CD4-positive, alpha-beta T cell (primary cell): ENCODE measurements around the gene MACROD2. TPM values are rescaled to one million over a fixed set of nuclear protein-coding genes. Genes with fewer than 3 reads are reported as not detected.

Experiments used
- ATAC-seq: fragments of 200-7000 bp; cut with Tn5 transposase; one replicate; pipeline ENCODE4 v1.10.0; 2022; ENCODE audit warnings: mild to moderate bottlenecking; ENCODE audit not compliant: poor library complexity
- CTCF ChIA-PET: fragments of 350-600 bp; sonication (Branson Sonifier 250); formaldehyde crosslinking; loops from one replicate; lab custom pipeline; 2021; ENCODE audit warnings: antibody characterized with exemption, inconsistent platforms; lab: Charles Lee
- POLR2A ChIA-PET: fragments of 350-600 bp; sonication (Branson Sonifier 250); formaldehyde crosslinking; loops from one replicate; lab custom pipeline; 2021; ENCODE audit warnings: antibody characterized with exemption, inconsistent platforms; lab: Charles Lee
- DNase-seq, 14 experiments: peaks; one replicate each; pipeline ENCODE4 v3.0.0-alpha.2; 2013 to 2020; ENCODE audit warnings: mixed read lengths in 2 of 14
- H3K27ac ChIP-seq, 2 donors: one replicate each; pipeline versions ENCODE4 v1.5.1 to v1.7.0; 2013; ENCODE audit warnings: low read length in 2 of 2, low read depth in 1 of 2, mild to moderate bottlenecking in 1 of 2
- H3K27me3 ChIP-seq, 2 experiments: 1 replicate in 1 of 2; 2 replicates in 1 of 2; pipeline versions ENCODE4 v1.6.1 to v1.7.0; 2013; ENCODE audit warnings: low read length in 2 of 2, control low read depth in 1 of 2, mild to moderate bottlenecking in 1 of 2, moderate library complexity in 1 of 2; ENCODE audit not compliant: insufficient read depth in 2 of 2, control insufficient read depth in 1 of 2
- H3K36me3 ChIP-seq: one replicate; pipeline ENCODE4 v1.6.1; 2013; ENCODE audit warnings: low read length, control low read depth; ENCODE audit not compliant: insufficient read depth
- H3K4me1 ChIP-seq: one replicate; pipeline ENCODE4 v1.6.1; 2013; ENCODE audit warnings: low read length, control low read depth; ENCODE audit not compliant: insufficient read depth
- H3K4me3 ChIP-seq: one replicate; pipeline ENCODE4 v1.5.1; 2013; ENCODE audit warnings: mild to moderate bottlenecking, low read length, moderate library complexity
- H3K9me3 ChIP-seq, 2 experiments: 1 replicate in 1 of 2; 2 replicates in 1 of 2; pipeline versions ENCODE4 v1.6.1 to v1.7.0; 2013; ENCODE audit warnings: low read length in 2 of 2, mild to moderate bottlenecking in 2 of 2, control low read depth in 1 of 2, moderate library complexity in 1 of 2; ENCODE audit not compliant: control insufficient read depth in 1 of 2, insufficient read depth in 1 of 2
- H3K27ac Mint-ChIP-seq: one replicate; pipeline ENCODE4 v1.8.0; 2020; ENCODE audit warnings: mixed read lengths
- H3K27me3 Mint-ChIP-seq: one replicate; pipeline ENCODE4 v1.8.0; 2021; ENCODE audit warnings: mixed read lengths
- H3K36me3 Mint-ChIP-seq: one replicate; pipeline ENCODE4 v1.8.0; 2021; ENCODE audit warnings: low read depth, mixed read lengths
- H3K4me1 Mint-ChIP-seq: one replicate; pipeline ENCODE4 v1.8.0; 2021; ENCODE audit warnings: low read depth, mixed read lengths
- H3K4me3 Mint-ChIP-seq: one replicate; pipeline ENCODE4 v1.8.0; 2020; ENCODE audit warnings: mild to moderate bottlenecking, mixed read lengths
- H3K9me3 Mint-ChIP-seq: one replicate; pipeline ENCODE4 v1.8.0; 2020; ENCODE audit warnings: mixed read lengths
- intact Hi-C, 2 experiments: fragments of 100-400 bp; cut with DNase I in 1 of 2; cut with micrococcal nuclease in 1 of 2; formaldehyde crosslinking; loops; one replicate each; pipeline versions ENCODE4 v1.15.1 to v1.9.0; 2023 to 2025; cut with DNase I, micrococcal nuclease
- total RNA-seq, 174 experiments: library from RNA in 2 of 174; stranded (reverse) in 2 of 174; gene quantifications; one replicate each; pipeline ENCODE4 v1.2.3 and lab custom pipeline; 2021 to 2026
- TF ChIP-seq, protein P1 (sequence below): fragments of 200-600 bp; IDR thresholded peaks from one replicate; pipeline ENCODE4 v1.8.0; 2022; ENCODE audit warnings: antibody characterized with exemption, mild to moderate bottlenecking

The MACROD2 gene
- total RNA-seq, 2 experiments from 2014 or later, result not detected

DNA sequence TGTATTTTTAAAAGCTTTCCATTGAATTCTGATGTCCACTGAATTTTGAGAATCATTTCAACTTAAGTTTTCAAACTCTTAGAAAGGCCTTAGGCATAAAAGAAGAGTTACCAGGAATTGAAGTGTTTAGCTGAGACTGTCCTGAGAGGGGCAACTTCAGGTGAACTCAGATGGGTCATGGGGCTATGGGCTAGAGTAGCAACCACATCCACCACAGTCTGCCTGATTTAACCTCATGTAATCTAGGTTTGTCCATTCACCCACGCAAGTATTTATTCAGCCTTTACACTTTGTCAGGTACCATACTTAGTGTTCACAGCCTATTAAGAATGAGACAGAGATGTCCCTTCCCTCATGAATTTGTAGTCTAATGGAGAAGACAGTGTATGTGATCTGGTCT lies 2076.9 kb downstream of the MACROD2 start:
- intact Hi-C loops, result no loop called here
- TF ChIP-seq, protein P1, sequence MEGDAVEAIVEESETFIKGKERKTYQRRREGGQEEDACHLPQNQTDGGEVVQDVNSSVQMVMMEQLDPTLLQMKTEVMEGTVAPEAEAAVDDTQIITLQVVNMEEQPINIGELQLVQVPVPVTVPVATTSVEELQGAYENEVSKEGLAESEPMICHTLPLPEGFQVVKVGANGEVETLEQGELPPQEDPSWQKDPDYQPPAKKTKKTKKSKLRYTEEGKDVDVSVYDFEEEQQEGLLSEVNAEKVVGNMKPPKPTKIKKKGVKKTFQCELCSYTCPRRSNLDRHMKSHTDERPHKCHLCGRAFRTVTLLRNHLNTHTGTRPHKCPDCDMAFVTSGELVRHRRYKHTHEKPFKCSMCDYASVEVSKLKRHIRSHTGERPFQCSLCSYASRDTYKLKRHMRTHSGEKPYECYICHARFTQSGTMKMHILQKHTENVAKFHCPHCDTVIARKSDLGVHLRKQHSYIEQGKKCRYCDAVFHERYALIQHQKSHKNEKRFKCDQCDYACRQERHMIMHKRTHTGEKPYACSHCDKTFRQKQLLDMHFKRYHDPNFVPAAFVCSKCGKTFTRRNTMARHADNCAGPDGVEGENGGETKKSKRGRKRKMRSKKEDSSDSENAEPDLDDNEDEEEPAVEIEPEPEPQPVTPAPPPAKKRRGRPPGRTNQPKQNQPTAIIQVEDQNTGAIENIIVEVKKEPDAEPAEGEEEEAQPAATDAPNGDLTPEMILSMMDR, result no peak
- Histone ChIP-seq H3K27ac (no peak overlapping the region), H3K4me3 (no peak overlapping the region), H3K4me1 (no peaks in the 10 kb centered on the region), H3K9me3 (peaks cover 0 to 3% of the 10 kb centered on the region in 2 experiments), H3K27me3 (no peaks in the 10 kb centered on the region), H3K36me3 (no peaks in the 10 kb centered on the region)
- ATAC-seq (no peak), DNase-seq (no peak)
- Mint-ChIP-seq H3K4me3 (no peak overlapping the region), H3K9me3 (peaks cover 20% of the 10 kb centered on the region), H3K4me1 (no peaks in the 10 kb centered on the region), H3K36me3 (no peaks in the 10 kb centered on the region), H3K27me3 (no peaks in the 10 kb centered on the region), H3K27ac (no peak overlapping the region)
- ChIA-PET CTCF (no interaction called here), POLR2A (no interaction called here)

DNA sequence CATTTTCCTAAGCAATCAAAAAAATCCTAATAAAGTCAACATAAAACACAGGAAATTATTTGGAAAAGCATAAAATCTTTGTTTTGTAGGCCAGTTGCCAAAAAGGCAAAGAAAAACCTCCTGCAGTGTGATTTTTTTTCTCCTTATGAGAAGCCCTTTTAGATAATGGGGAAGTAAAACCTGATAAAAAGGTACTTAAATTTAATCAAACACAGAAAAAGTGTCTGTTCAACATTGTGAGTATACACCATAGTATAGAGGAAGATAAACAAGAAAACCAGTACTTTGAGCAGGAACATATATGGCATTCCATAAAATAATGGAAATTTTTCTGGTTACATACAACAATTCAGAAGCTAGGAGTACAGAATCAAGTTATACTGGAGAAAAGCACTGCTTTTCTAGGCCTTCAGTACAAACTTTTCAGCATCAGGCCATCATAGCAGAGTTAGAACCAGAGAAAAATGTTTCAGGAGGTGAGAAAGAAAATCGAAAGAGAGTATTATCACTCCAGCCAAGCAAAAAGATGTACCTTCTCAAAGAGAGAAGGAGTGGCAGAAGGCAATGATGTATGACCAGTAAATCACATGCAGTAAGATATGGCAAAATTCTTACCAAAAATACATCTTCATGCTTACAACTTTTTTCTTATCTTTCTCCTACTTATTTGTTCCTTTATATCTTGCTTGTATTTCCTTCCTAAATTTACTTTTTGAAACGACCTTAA lies 2083.0 kb downstream of the MACROD2 start:
- H3K27ac ChIP-seq, result no peak overlapping the region
- H3K4me1 ChIP-seq, result no peaks in the 10 kb centered on the region
- peaks cover 0 to 6% of the 10 kb centered on the region in 2 experiments for H3K9me3 ChIP-seq
- POLR2A ChIA-PET, result no interaction called here
- Mint-ChIP-seq H3K4me3 (no peak overlapping the region), H3K36me3 (no peaks in the 10 kb centered on the region), H3K27me3 (no peaks in the 10 kb centered on the region), H3K27ac (no peak overlapping the region), H3K4me1 (no peaks in the 10 kb centered on the region), H3K9me3 (peaks cover 3% of the 10 kb centered on the region)
- H3K4me3 ChIP-seq, result no peak overlapping the region
- intact Hi-C loops, result no loop called here
- DNase-seq, result no peak
- ATAC-seq, result no peak
- no peaks in the 10 kb centered on the region for H3K36me3 ChIP-seq
- TF ChIP-seq, protein P1, result no peak
- CTCF ChIA-PET, result no interaction called here
- H3K27me3 ChIP-seq, result no peaks in the 10 kb centered on the region

DNA sequence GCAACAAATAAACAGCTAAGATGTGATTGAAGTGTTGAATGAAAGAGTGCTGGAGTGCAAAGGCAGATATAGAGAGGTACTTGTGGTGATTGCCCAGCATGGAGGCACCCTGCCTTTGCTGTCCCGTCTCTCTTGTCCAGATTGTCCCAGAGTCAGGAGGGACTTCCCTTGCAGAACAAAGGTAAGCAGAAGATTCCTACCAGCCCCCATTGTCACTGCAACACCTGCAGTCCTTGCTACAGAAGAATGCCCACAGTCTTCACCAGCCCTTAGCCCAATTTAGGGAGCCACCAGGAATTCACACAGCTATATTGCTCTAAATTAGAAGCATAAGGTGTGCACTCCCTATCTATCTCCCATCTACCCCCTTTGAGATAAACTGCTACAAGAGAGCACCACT lies 2086.1 kb downstream of the MACROD2 start:
- TF ChIP-seq, protein P1, result no peak
- intact Hi-C loops, result no loop called here
- Mint-ChIP-seq H3K4me3 (no peak overlapping the region), H3K27ac (no peak overlapping the region), H3K9me3 (peaks cover 3% of the 10 kb centered on the region), H3K36me3 (no peaks in the 10 kb centered on the region), H3K27me3 (no peaks in the 10 kb centered on the region), H3K4me1 (no peaks in the 10 kb centered on the region)
- POLR2A ChIA-PET, result no interaction called here
- Histone ChIP-seq H3K27me3 (no peaks in the 10 kb centered on the region), H3K9me3 (peaks cover 0 to 6% of the 10 kb centered on the region in 2 experiments), H3K36me3 (no peaks in the 10 kb centered on the region), H3K4me3 (no peak overlapping the region), H3K27ac (no peak overlapping the region), H3K4me1 (no peaks in the 10 kb centered on the region)
- no peak for DNase-seq
- CTCF ChIA-PET, result no interaction called here
- no peak for ATAC-seq
